Loucy (cell line): ENCODE data around the gene ZNF536.
A peak's percentile ranks its signal among the peaks of the same experiment; 100 is the strongest.

ENCODE experiments used
- H2AFZ ChIP-seq: fragments of 200-600 bp; sonication (generic); 2 replicates; pipeline ENCODE4 v1.6.0; 2016; ENCODE audit warnings: antibody characterized with exemption, mild to moderate bottlenecking, low read length, moderate library complexity
- H3F3A ChIP-seq: fragments of 200-600 bp; 2 replicates; pipeline ENCODE4 v1.6.0; 2016; ENCODE audit warnings: antibody characterized with exemption, low read depth, mild to moderate bottlenecking
- H3K27me3 ChIP-seq: fragments of 200-600 bp; sonication (generic); 2 replicates; pipeline ENCODE4 v1.6.1; 2014; ENCODE audit warnings: low read length, mild to moderate bottlenecking; ENCODE audit not compliant: insufficient read depth, poor library complexity, severe bottlenecking
- H3K36me3 ChIP-seq: fragments of 200-600 bp; sonication (generic); 2 replicates; pipeline ENCODE4 v1.6.1; 2016; ENCODE audit warnings: low read length; ENCODE audit not compliant: insufficient read depth
- H3K4me1 ChIP-seq: fragments of 200-600 bp; sonication (generic); 2 replicates; pipeline ENCODE4 v1.5.1; 2014; ENCODE audit warnings: low read length, mild to moderate bottlenecking; ENCODE audit not compliant: insufficient read depth, poor library complexity, severe bottlenecking
- H3K4me2 ChIP-seq: fragments of 200-600 bp; sonication (generic); 2 replicates; pipeline ENCODE4 v1.6.0; 2014; ENCODE audit warnings: antibody characterized with exemption, low read length, low read depth, mild to moderate bottlenecking; ENCODE audit not compliant: poor library complexity, severe bottlenecking
- H3K4me3 ChIP-seq: fragments of 200-600 bp; sonication (generic); 2 replicates; pipeline ENCODE4 v1.5.1; 2014; ENCODE audit warnings: low read length, mild to moderate bottlenecking, mixed read lengths; ENCODE audit not compliant: poor library complexity, severe bottlenecking
- H3K79me2 ChIP-seq: fragments of 200-600 bp; sonication (generic); 2 replicates; pipeline ENCODE4 v1.6.1; 2014; ENCODE audit warnings: low read length; ENCODE audit not compliant: insufficient read depth
- H3K9ac ChIP-seq: fragments of 200-600 bp; sonication (generic); 2 replicates; pipeline ENCODE4 v1.6.0; 2014; ENCODE audit warnings: mild to moderate bottlenecking, low read depth, low read length, moderate library complexity; ENCODE audit not compliant: poor library complexity, severe bottlenecking
- H3K9me2 ChIP-seq: fragments of 200-600 bp; sonication (generic); replicated peaks from 2 replicates; pipeline ENCODE4 v1.6.1; 2016; ENCODE audit warnings: low read depth, low read length, mixed read lengths
- H3K9me3 ChIP-seq: fragments of 200-600 bp; sonication (generic); 2 replicates; pipeline ENCODE4 v1.6.1; 2014; ENCODE audit warnings: mild to moderate bottlenecking, antibody characterized with exemption, low read length, low read depth; ENCODE audit not compliant: insufficient read depth
- H4K20me1 ChIP-seq: fragments of 200-600 bp; sonication (generic); 2 replicates; pipeline ENCODE4 v1.6.0; 2014; ENCODE audit warnings: antibody characterized with exemption, low read length, mild to moderate bottlenecking; ENCODE audit not compliant: insufficient read depth, poor library complexity, severe bottlenecking
- EZH2phosphoT487 ChIP-seq: fragments of 200-600 bp; IDR thresholded peaks from 2 replicates; pipeline ENCODE4 v1.6.1; 2018; ENCODE audit warnings: antibody characterized with exemption, mild to moderate bottlenecking, moderate library complexity, borderline replicate concordance
- TF ChIP-seq, protein P1 (sequence below): fragments of 200-600 bp; sonication (generic); conservative IDR thresholded peaks from 2 replicates; pipeline ENCODE4 v1.5.1; 2014; ENCODE audit warnings: mild to moderate bottlenecking, antibody characterized with exemption, low read length

Gene ZNF536

DNA sequence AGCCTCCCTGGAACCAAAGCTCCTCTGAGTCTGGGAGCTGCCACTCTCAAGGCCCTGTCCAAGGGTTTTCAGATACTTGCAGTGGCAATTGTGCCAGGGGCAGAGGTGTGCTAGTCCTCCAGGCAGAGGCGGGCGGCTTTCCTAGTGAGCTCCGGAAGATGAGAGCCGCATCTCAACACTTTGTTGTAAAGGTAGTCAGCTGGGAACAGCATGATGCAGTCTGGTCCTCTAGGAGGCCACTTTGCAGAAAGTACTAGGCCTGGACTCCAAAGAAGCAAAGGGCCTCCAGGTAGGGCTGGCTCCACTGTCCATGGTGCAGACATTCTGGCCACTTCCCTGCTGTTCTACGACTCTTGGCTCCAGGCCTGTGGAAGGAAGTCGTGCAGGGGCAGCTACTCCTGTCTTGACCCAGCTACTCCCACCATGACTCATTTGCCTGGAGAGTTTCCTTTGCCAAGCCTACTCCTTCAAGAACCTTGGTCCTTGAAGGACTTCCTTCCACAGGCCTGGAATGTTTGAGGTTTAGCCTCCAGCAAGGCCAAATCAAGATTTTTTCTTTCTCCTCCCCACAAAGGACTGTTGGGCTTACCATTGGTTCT, 9.9 kb upstream of the ZNF536 start:
- Histone ChIP-seq H3K4me1 (peaks cover 73% of the 10 kb centered on the region), H2AFZ (no peak overlapping the region), H3K36me3 (no peaks in the 10 kb centered on the region), H4K20me1 (no peaks in the 10 kb centered on the region), H3K9me3 (no peaks in the 10 kb centered on the region), H3F3A (peaks cover 17% of the 10 kb centered on the region), H3K79me2 (no peaks in the 10 kb centered on the region), H3K9ac (no peak overlapping the region), H3K9me2 (no peaks in the 10 kb centered on the region), H3K4me3 (no peak overlapping the region), H3K27me3 (no peaks in the 10 kb centered on the region), H3K4me2 (peak overlapping the region; percentile 6)
- TF ChIP-seq, protein P1, sequence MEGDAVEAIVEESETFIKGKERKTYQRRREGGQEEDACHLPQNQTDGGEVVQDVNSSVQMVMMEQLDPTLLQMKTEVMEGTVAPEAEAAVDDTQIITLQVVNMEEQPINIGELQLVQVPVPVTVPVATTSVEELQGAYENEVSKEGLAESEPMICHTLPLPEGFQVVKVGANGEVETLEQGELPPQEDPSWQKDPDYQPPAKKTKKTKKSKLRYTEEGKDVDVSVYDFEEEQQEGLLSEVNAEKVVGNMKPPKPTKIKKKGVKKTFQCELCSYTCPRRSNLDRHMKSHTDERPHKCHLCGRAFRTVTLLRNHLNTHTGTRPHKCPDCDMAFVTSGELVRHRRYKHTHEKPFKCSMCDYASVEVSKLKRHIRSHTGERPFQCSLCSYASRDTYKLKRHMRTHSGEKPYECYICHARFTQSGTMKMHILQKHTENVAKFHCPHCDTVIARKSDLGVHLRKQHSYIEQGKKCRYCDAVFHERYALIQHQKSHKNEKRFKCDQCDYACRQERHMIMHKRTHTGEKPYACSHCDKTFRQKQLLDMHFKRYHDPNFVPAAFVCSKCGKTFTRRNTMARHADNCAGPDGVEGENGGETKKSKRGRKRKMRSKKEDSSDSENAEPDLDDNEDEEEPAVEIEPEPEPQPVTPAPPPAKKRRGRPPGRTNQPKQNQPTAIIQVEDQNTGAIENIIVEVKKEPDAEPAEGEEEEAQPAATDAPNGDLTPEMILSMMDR = no peak
- no peak for TF ChIP-seq EZH2phosphoT487

DNA sequence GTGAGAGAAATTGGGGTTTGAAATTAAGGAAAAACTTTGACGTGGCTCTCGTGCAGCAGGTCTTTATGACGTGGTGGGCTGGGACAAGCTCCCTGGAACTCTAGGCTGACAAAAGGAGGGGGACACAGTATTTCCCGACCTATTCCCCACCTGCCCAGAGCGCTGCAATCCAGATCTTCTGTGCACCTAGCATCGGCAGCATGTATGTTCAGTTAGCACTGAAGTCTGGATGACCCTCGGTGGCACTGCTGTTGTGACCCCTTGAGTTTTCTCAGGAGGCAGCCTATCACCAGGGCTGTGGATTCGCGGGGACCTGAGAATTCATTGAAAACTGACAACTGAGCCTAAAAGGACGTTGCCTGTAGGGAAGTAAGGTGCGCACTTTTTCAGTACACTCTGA, 9.1 kb upstream of the ZNF536 start:
- no peak overlapping the region for H3K4me2 ChIP-seq
- H3K4me3 ChIP-seq = no peak overlapping the region
- H2AFZ ChIP-seq = no peak overlapping the region
- no peaks in the 10 kb centered on the region for H4K20me1 ChIP-seq
- no peaks in the 10 kb centered on the region for H3K9me3 ChIP-seq
- H3F3A ChIP-seq = peaks cover 17% of the 10 kb centered on the region
- H3K4me1 ChIP-seq = peaks cover 67% of the 10 kb centered on the region
- no peak overlapping the region for H3K9ac ChIP-seq
- no peaks in the 10 kb centered on the region for H3K79me2 ChIP-seq
- no peaks in the 10 kb centered on the region for H3K36me3 ChIP-seq
- TF ChIP-seq, protein P1 = no peak
- TF ChIP-seq EZH2phosphoT487 = no peak
- no peaks in the 10 kb centered on the region for H3K27me3 ChIP-seq
- no peaks in the 10 kb centered on the region for H3K9me2 ChIP-seq

DNA sequence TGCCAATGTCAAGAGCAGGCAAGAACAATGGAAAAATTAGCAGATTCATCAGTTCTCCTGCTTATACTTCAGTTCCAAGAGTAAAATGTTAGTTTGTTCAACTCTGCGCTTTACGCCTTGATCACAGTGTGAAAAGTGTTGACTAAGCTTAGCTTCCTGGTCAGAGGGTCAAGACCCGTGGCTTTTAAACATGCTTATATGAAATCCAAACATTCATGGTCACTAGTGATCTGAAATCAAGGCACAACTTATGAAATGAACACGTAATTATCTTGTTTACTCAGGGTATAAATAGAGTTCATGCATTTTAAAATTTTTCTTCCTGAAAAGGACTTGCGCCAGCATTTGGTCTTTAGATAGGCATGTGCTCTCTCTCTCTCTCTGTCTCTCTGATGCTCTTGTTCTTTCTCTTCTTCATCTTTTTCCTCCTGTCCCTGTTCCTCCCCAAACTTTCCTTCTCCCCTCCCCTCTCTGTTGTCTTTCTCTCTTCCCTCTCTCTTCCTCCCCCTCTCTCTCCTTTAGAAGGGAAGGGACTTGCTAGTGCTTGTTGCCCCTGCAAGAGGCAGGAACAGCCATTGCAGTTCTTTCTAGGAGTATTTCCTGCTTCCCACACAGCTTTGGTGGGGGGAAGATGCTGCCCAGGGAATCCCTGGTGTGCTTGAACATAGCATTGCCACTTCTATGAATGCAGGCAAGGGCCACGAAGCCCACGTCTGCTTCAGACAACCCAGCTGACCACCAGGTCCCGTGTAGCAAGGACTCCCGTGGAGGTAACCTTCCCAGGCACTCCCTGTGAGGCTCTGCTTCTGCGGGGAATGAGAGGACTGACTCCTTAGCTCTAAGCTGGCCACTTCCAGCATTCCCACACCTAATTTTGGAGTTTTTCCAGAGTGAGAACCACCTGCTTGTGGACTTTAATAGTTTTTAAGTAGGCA, 7.1 kb upstream of the ZNF536 start:
- H3K4me2 ChIP-seq = no peak overlapping the region
- H3K27me3 ChIP-seq = no peaks in the 10 kb centered on the region
- H3F3A ChIP-seq = peaks cover 9% of the 10 kb centered on the region
- TF ChIP-seq, protein P1 = no peak
- no peak for TF ChIP-seq EZH2phosphoT487
- no peaks in the 10 kb centered on the region for H3K9me2 ChIP-seq
- no peak overlapping the region for H3K4me3 ChIP-seq
- H3K9ac ChIP-seq = no peak overlapping the region
- H2AFZ ChIP-seq = peak overlapping the region; percentile 77
- H3K9me3 ChIP-seq = no peaks in the 10 kb centered on the region
- H3K36me3 ChIP-seq = no peaks in the 10 kb centered on the region
- H3K4me1 ChIP-seq = peaks cover 47% of the 10 kb centered on the region
- H3K79me2 ChIP-seq = no peaks in the 10 kb centered on the region
- no peaks in the 10 kb centered on the region for H4K20me1 ChIP-seq
